ENCODE measurements around the gene SERPINF2.

SERPINF2 gene

GRCh38 chr17:1714427-1714979 is 28.2 kb upstream of the SERPINF2 start (continued):
- TF ChIP-seq HIC1 (tag by site-specific recombination; IDR thresholded peaks at IDR 0.05) (no peak), SALL2 (tag by site-specific recombination; IDR thresholded peaks at IDR 0.05; ENCODE audit: borderline replicate concordance) (no peak), ZNF449 (tag by site-specific recombination; IDR thresholded peaks at IDR 0.05) (peak; percentile 59), ZFP69B (tag by site-specific recombination; IDR thresholded peaks at IDR 0.05) (no peak), ZNF707 (tag by site-specific recombination; IDR thresholded peaks at IDR 0.05) (no peak), ZNF362 (tag by site-specific recombination; IDR thresholded peaks at IDR 0.05) (no peak), ZNF391 (tag by site-specific recombination; IDR thresholded peaks at IDR 0.05; ENCODE audit: borderline replicate concordance, low read depth) (no peak), ZNF514 (tag by site-specific recombination; IDR thresholded peaks at IDR 0.05) (no peak), ELK4 (IDR thresholded peaks at IDR 0.05; ENCODE audit: borderline replicate concordance, low read depth, low read length) (no peak), ZNF133 (tag by site-specific recombination; IDR thresholded peaks at IDR 0.05) (no peak), IKZF3 (tag by site-specific recombination; IDR thresholded peaks at IDR 0.05) (peak; percentile 77), ZNF791 (tag by site-specific recombination; IDR thresholded peaks at IDR 0.05) (no peak), ZNF221 (tag by site-specific recombination; IDR thresholded peaks at IDR 0.05; ENCODE audit: borderline replicate concordance) (no peak), ZNF26 (tag by site-specific recombination; IDR thresholded peaks at IDR 0.05) (no peak), MEIS1 (CRISPR knock-in tag; IDR thresholded peaks at IDR 0.05; ENCODE audit: borderline replicate concordance) (no peak), ZBTB1 (tag by site-specific recombination; IDR thresholded peaks at IDR 0.05) (no peak), SP3 (tag by site-specific recombination; IDR thresholded peaks at IDR 0.05) (peak; percentile 40; the same call in 1 of the 2 replicates), TCF7L2 (IDR thresholded peaks at IDR 0.05; ENCODE audit: borderline replicate concordance, low read depth, low read length) (no peak), ZNF157 (tag by site-specific recombination; IDR thresholded peaks at IDR 0.05) (no peak), ZNF623 (tag by site-specific recombination; IDR thresholded peaks at IDR 0.05) (no peak), ZNF423 (tag by site-specific recombination; IDR thresholded peaks at IDR 0.05) (no peak), ZNF184 (tag by site-specific recombination; IDR thresholded peaks at IDR 0.05) (no peak), ZNF488 (tag by site-specific recombination; IDR thresholded peaks at IDR 0.05) (no peak), ZNF600 (tag by site-specific recombination; IDR thresholded peaks at IDR 0.05) (peak; percentile 70), ZNF214 (tag by site-specific recombination; IDR thresholded peaks at IDR 0.05; ENCODE audit: borderline replicate concordance) (no peak), ZNF473 (tag by site-specific recombination; IDR thresholded peaks at IDR 0.05) (no peak), KLF9 (tag by site-specific recombination; IDR thresholded peaks at IDR 0.05; ENCODE audit: low read depth) (peak; percentile 96), ZBTB26 (tag by site-specific recombination; optimal IDR thresholded peaks at IDR 0.05) (no peak), ZSCAN23 (tag by site-specific recombination; IDR thresholded peaks at IDR 0.05) (no peak), ZNF501 (tag by site-specific recombination; IDR thresholded peaks at IDR 0.05) (no peak), ZNF324 (tag by site-specific recombination; IDR thresholded peaks at IDR 0.05) (no peak), ZNF792 (tag by site-specific recombination; IDR thresholded peaks at IDR 0.05) (no peak), ZFP3 (tag by site-specific recombination; IDR thresholded peaks at IDR 0.05; ENCODE audit: low read depth) (no peak)
